Testis (tissue), 5 donors: ENCODE data around the gene REEP2. TPM values are rescaled to one million over a fixed set of nuclear protein-coding genes. Genes with fewer than 3 reads are reported as not detected.
"Not testable (repeated sequence)": the region's sequence is repeated elsewhere in the genome, so short reads cannot be mapped to it uniquely, and the experiment has no call there.

Source experiments
- DNase-seq: peaks from one replicate; pipeline ENCODE4 v3.0.0-alpha.2; 2019
- H3K27ac ChIP-seq, 2 donors: fragments of 200-600 bp; sonication (generic); one replicate each; pipeline ENCODE4 v1.5.1; 2019
- H3K27me3 ChIP-seq: fragments of 200-600 bp; sonication (generic); one replicate; pipeline ENCODE4 v1.5.1; 2019
- H3K36me3 ChIP-seq: fragments of 200-600 bp; sonication (generic); one replicate; pipeline ENCODE4 v1.5.1; 2017; ENCODE audit warnings: low read depth; ENCODE audit errors: missing control alignments
- H3K4me1 ChIP-seq: fragments of 200-600 bp; sonication (generic); one replicate; pipeline ENCODE4 v1.5.1; 2019
- H3K4me3 ChIP-seq, 2 donors: fragments of 200-600 bp; sonication (generic); one replicate each; pipeline ENCODE4 v1.5.1; 2017 to 2019
- H3K9me3 ChIP-seq: fragments of 200-600 bp; sonication (generic); one replicate; pipeline ENCODE4 v1.5.1; 2017
- POLR2A ChIP-seq: fragments of 450-650 bp; IDR thresholded peaks from one replicate; pipeline ENCODE4 v1.6.1; 2017; ENCODE audit warnings: antibody characterized with exemption, mild to moderate bottlenecking, moderate library complexity
- WGBS, 2 donors: methylation state at CpG; one replicate each; pipeline ENCODE4 v1.1.5; 2018; 5-methylcytosine and 5-hydroxymethylcytosine counted together
- intact Hi-C: fragments of 100-400 bp; cut with DNase I; formaldehyde crosslinking; loops from one replicate; pipeline ENCODE4 v1.15.1; 2023; ENCODE audit warnings: low total_unique reads
- long read RNA-seq, 2 donors: transcript quantifications; one replicate each; lab custom pipeline, GENCODE V29; 2026
- polyA plus RNA-seq: library from polyadenylated mRNA; stranded (reverse); fragments of 350-450 nt; fragmentation: Illumina TruSeq; extraction: RNeasy Lipid Tissue Mini Kit (QIAGEN cat#74804); gene quantifications from one replicate; pipeline ENCODE4 v1.2.3, GENCODE V29; 2014; ENCODE audit warnings: low read depth, low replicate concordance; ENCODE audit not compliant: insufficient read depth
- total RNA-seq, 2 donors: library from RNA; depleted of rRNA; stranded (reverse); fragments of >200 nt; gene quantifications; one replicate each; pipeline ENCODE4 v1.2.3, GENCODE V29; 2016
- TF ChIP-seq, protein P1 (sequence below), 3 experiments: fragments of 450-650 bp in 2 of 3; fragments of 200-600 bp in 1 of 3; sonication (generic) in 1 of 3; IDR thresholded peaks; one replicate each; pipeline ENCODE4 v1.5.1; 2016 to 2019; ENCODE audit warnings: antibody characterized with exemption in 3 of 3, mild to moderate bottlenecking in 2 of 3, moderate library complexity in 1 of 3

REEP2 gene, protein sequence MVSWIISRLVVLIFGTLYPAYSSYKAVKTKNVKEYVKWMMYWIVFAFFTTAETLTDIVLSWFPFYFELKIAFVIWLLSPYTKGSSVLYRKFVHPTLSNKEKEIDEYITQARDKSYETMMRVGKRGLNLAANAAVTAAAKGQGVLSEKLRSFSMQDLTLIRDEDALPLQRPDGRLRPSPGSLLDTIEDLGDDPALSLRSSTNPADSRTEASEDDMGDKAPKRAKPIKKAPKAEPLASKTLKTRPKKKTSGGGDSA
- total RNA-seq (10 to 100 TPM; 15.7 to 18.3 TPM), polyA plus RNA-seq (13.5 TPM)
- long read RNA-seq, donor 1, partial matches to known transcripts: 0 of 4 reads
- long read RNA-seq, donor 1, other reads (novel, unspliced or antisense): 0 of 4 reads
- long read RNA-seq, donor 2, transcript REEP2-202 (8 exons, 2,170 nt): major isoform, 6 of 8 reads
- long read RNA-seq, donor 2, partial matches to known transcripts: 0 of 8 reads
- long read RNA-seq, donor 2, other reads (novel, unspliced or antisense): 0 of 8 reads

GRCh38 chr5:138438724-138439476 is at the start of gene REEP2:
REEP2 (plus strand) TSS chr5:138439057; CDS start chr5:138439209, 152 bp downstream.
- intact Hi-C loops: no loop called here
- H3K4me1 ChIP-seq: peaks cover 12% of the 10 kb centered on the region
- H3K4me3 ChIP-seq: peak within 1 kb of the TSS; percentile 38 to 54
- H3K36me3 ChIP-seq: no peaks in the 10 kb centered on the region
- no peaks in the 10 kb centered on the region for H3K27me3 ChIP-seq
- H3K27ac ChIP-seq: no peak within 1 kb of the TSS
- peak; percentile 54 for DNase-seq
- 0 to 1% methylated on average over 2 to 46 of the region's 65 CpGs for WGBS, 2 donors
- no peaks in the 10 kb centered on the region for H3K9me3 ChIP-seq
- TF ChIP-seq, protein P1, sequence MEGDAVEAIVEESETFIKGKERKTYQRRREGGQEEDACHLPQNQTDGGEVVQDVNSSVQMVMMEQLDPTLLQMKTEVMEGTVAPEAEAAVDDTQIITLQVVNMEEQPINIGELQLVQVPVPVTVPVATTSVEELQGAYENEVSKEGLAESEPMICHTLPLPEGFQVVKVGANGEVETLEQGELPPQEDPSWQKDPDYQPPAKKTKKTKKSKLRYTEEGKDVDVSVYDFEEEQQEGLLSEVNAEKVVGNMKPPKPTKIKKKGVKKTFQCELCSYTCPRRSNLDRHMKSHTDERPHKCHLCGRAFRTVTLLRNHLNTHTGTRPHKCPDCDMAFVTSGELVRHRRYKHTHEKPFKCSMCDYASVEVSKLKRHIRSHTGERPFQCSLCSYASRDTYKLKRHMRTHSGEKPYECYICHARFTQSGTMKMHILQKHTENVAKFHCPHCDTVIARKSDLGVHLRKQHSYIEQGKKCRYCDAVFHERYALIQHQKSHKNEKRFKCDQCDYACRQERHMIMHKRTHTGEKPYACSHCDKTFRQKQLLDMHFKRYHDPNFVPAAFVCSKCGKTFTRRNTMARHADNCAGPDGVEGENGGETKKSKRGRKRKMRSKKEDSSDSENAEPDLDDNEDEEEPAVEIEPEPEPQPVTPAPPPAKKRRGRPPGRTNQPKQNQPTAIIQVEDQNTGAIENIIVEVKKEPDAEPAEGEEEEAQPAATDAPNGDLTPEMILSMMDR (IDR thresholded peaks at IDR 0.05): no peak
- no peak for TF ChIP-seq POLR2A

GRCh38 chr5:138389332-138389731 is 49.5 kb upstream of the REEP2 start:
- Histone ChIP-seq H3K27me3 (no peaks in the 10 kb centered on the region), H3K4me3 (no peak overlapping the region), H3K4me1 (peaks cover 12% of the 10 kb centered on the region), H3K27ac (no peak overlapping the region), H3K9me3 (no peaks in the 10 kb centered on the region), H3K36me3 (no peaks in the 10 kb centered on the region)
- no peak for DNase-seq
- whole genome bisulfite sequencing, 2 donors: 89 to 90% methylated on average over 3 of the region's 3 CpGs
- TF ChIP-seq, protein P1 (IDR thresholded peaks at IDR 0.05): no peak
- TF ChIP-seq POLR2A: no peak
- intact Hi-C loops: no loop called here

- H3K27ac ChIP-seq, H3K4me3 ChIP-seq, intact Hi-C loops, H3K9me3 ChIP-seq, DNase-seq, H3K27me3 ChIP-seq, H3K36me3 ChIP-seq: not testable (repeated sequence)
- 95 to 96% methylated on average over 10 of the region's 10 CpGs for WGBS, 2 donors
- peaks cover 12% of the 10 kb centered on the region for H3K4me1 ChIP-seq
These were observed 48.9 kb upstream of the REEP2 start for GRCh38 chr5:138389911-138390310.

- 69 to 77% methylated on average over 5 to 9 of the region's 9 CpGs for WGBS, 2 donors
- H3K9me3 ChIP-seq: no peaks in the 10 kb centered on the region
- peaks cover 8% of the 10 kb centered on the region for H3K4me1 ChIP-seq
- no peaks in the 10 kb centered on the region for H3K27me3 ChIP-seq
- peak overlapping the region; percentile 0 to 1 for H3K27ac ChIP-seq
- H3K36me3 ChIP-seq: no peaks in the 10 kb centered on the region
- no peak overlapping the region for H3K4me3 ChIP-seq
- intact Hi-C loops: no loop called here
- no peak for TF ChIP-seq POLR2A
- TF ChIP-seq, protein P1 (IDR thresholded peaks at IDR 0.05): no peak
- DNase-seq: peak; percentile 82
These were observed 46.9 kb upstream of the REEP2 start for GRCh38 chr5:138391859-138392386.

DNA sequence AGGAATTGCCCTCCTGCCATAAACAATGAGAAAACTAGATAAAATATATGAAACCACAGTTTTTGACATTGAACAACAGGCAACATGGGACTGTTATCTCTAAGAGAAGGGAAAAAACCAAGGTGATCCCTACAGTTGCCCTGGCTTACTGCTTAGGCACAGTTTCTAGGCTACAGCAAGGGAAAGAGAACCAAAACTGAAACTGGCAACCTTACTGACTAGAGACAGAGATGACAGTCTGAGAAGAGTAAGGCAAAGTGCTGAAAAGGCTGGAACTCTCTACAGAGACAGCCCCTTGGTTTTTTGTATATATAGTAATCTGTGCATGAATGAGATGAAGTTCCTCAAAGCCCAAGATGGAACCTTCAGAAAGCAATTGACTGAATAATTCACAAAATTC is 36.2 kb upstream of the REEP2 start:
- Histone ChIP-seq H3K27ac (no peak overlapping the region), H3K36me3 (no peaks in the 10 kb centered on the region), H3K9me3 (no peaks in the 10 kb centered on the region), H3K27me3 (no peaks in the 10 kb centered on the region), H3K4me3 (no peak overlapping the region), H3K4me1 (no peaks in the 10 kb centered on the region)
- TF ChIP-seq, protein P1 (IDR thresholded peaks at IDR 0.05): no peak
- no peak for TF ChIP-seq POLR2A
- intact Hi-C loops: no loop called here
- DNase-seq: no peak
